HL-60 (cell line): ENCODE data around the gene CLIC4.

ENCODE experiments used
- DNase-seq, 2 experiments: peaks; one replicate each; pipeline ENCODE4 v3.0.0-alpha.2; 2010 to 2020; ENCODE audit warnings: low read depth in 1 of 2, low spot score in 1 of 2
- H3K27ac ChIP-seq: fragments of 250-450 bp; sonication (Bioruptor Pico); replicated peaks from 2 replicates; pipeline ENCODE4 v1.5.1; 2020; ENCODE audit warnings: mild to moderate bottlenecking, moderate library complexity
- H3K27me3 ChIP-seq: fragments of 250-450 bp; sonication (Bioruptor Pico); 2 replicates; pipeline ENCODE4 v1.5.1; 2021; ENCODE audit warnings: mild to moderate bottlenecking, moderate library complexity; ENCODE audit not compliant: insufficient read depth, poor library complexity, severe bottlenecking
- H3K4me3 ChIP-seq: replicated peaks from 2 replicates; pipeline ENCODE4 v1.5.1; 2011; ENCODE audit warnings: mild to moderate bottlenecking, control low read depth, low read length; ENCODE audit not compliant: insufficient read depth
- GABPA ChIP-seq: IDR thresholded peaks from 2 replicates; pipeline ENCODE4 v1.6.1; 2012; ENCODE audit warnings: low read depth
- POLR2AphosphoS5 ChIP-seq: IDR thresholded peaks from 2 replicates; pipeline ENCODE4 v1.6.1; 2012; ENCODE audit warnings: low read depth
- SPI1 ChIP-seq: IDR thresholded peaks from 2 replicates; pipeline ENCODE4 v1.6.1; 2012; ENCODE audit warnings: low read depth, mild to moderate bottlenecking, borderline replicate concordance
- TF ChIP-seq, protein P1 (sequence below): IDR thresholded peaks from one replicate; pipeline ENCODE4 v1.5.1; 2011; ENCODE audit warnings: low read length, control low read depth, inconsistent platforms; ENCODE audit not compliant: insufficient read depth
- TF ChIP-seq, protein P2 (sequence below): IDR thresholded peaks from 2 replicates; pipeline ENCODE4 v1.6.1; 2012; ENCODE audit warnings: low read depth; ENCODE audit not compliant: insufficient replicate concordance

The CLIC4 gene

DNA sequence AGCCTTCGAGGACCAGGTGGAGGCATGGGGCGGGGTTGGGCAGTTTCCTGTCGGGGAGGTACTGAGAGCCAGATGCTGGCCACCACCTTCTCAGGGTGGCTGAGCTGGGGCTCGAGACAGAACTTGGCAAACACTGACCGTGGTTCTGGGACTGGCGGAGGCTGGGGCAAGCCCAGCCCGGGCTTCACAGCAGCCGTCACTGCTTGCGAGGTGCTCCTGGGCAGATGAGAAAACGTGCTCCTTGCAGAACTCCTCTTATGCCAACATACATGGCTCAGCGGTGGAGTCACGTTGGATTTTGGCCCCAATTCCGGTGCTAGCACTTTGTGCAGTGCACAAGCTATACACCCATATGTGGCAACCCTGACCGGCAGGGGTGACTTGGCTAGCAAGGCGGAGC lies 115.6 kb downstream of the CLIC4 start:
- Histone ChIP-seq H3K27me3 (no peaks in the 10 kb centered on the region), H3K4me3 (no peak overlapping the region), H3K27ac (no peak overlapping the region)
- TF ChIP-seq POLR2AphosphoS5 (no peak), GABPA (no peak), SPI1 (no peak)
- TF ChIP-seq, protein P1, sequence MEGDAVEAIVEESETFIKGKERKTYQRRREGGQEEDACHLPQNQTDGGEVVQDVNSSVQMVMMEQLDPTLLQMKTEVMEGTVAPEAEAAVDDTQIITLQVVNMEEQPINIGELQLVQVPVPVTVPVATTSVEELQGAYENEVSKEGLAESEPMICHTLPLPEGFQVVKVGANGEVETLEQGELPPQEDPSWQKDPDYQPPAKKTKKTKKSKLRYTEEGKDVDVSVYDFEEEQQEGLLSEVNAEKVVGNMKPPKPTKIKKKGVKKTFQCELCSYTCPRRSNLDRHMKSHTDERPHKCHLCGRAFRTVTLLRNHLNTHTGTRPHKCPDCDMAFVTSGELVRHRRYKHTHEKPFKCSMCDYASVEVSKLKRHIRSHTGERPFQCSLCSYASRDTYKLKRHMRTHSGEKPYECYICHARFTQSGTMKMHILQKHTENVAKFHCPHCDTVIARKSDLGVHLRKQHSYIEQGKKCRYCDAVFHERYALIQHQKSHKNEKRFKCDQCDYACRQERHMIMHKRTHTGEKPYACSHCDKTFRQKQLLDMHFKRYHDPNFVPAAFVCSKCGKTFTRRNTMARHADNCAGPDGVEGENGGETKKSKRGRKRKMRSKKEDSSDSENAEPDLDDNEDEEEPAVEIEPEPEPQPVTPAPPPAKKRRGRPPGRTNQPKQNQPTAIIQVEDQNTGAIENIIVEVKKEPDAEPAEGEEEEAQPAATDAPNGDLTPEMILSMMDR: no peak
- TF ChIP-seq, protein P2, sequence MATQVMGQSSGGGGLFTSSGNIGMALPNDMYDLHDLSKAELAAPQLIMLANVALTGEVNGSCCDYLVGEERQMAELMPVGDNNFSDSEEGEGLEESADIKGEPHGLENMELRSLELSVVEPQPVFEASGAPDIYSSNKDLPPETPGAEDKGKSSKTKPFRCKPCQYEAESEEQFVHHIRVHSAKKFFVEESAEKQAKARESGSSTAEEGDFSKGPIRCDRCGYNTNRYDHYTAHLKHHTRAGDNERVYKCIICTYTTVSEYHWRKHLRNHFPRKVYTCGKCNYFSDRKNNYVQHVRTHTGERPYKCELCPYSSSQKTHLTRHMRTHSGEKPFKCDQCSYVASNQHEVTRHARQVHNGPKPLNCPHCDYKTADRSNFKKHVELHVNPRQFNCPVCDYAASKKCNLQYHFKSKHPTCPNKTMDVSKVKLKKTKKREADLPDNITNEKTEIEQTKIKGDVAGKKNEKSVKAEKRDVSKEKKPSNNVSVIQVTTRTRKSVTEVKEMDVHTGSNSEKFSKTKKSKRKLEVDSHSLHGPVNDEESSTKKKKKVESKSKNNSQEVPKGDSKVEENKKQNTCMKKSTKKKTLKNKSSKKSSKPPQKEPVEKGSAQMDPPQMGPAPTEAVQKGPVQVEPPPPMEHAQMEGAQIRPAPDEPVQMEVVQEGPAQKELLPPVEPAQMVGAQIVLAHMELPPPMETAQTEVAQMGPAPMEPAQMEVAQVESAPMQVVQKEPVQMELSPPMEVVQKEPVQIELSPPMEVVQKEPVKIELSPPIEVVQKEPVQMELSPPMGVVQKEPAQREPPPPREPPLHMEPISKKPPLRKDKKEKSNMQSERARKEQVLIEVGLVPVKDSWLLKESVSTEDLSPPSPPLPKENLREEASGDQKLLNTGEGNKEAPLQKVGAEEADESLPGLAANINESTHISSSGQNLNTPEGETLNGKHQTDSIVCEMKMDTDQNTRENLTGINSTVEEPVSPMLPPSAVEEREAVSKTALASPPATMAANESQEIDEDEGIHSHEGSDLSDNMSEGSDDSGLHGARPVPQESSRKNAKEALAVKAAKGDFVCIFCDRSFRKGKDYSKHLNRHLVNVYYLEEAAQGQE: no peak
- no peak for DNase-seq

DNA sequence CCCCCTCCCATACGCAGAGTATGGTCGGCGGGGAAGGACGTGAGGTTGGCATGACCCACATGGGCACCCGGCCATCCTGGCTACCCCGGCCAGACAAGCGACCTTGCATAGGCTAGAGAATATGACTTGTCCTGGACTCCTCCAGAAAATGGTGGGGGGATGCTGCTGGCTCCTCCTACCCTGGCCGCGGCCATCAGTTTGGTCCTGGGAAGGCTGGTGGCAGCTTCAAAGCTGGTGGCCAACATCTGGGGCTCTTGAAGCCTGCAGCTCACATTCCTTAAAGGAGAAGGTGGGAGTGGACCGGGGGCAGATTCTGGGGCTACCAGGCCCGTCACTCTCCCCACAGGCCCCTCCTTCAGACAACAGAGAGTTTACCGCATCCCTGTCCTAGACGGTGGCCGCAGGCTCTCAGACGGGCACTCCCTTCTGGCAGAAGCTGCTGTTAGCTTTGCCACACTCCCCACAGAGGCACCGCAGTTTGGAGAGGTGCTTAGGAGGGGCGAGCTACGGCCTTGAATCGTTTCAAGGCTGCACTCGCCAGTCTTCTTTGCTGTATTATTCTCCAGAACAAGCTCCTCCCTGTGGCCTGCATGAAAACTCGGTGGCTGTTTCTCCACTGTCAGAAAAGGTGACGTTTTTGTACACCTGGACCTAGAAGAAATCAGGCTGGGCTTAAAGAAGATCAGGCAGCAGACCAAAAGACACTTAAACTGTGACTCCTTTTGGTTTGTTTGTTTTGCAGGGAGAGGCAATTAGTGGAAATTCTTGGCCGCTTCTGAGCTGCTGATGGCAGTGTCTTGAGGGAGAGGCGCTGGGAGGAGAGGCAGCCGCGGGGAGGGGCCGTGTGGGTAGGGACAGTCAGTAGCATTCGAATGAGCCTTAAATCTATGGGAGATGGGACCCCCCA lies 116.8 kb downstream of the CLIC4 start:
- no peak for DNase-seq
- H3K27me3 ChIP-seq: no peaks in the 10 kb centered on the region
- H3K27ac ChIP-seq: no peak overlapping the region
- H3K4me3 ChIP-seq: no peak overlapping the region
- TF ChIP-seq SPI1: no peak

DNA sequence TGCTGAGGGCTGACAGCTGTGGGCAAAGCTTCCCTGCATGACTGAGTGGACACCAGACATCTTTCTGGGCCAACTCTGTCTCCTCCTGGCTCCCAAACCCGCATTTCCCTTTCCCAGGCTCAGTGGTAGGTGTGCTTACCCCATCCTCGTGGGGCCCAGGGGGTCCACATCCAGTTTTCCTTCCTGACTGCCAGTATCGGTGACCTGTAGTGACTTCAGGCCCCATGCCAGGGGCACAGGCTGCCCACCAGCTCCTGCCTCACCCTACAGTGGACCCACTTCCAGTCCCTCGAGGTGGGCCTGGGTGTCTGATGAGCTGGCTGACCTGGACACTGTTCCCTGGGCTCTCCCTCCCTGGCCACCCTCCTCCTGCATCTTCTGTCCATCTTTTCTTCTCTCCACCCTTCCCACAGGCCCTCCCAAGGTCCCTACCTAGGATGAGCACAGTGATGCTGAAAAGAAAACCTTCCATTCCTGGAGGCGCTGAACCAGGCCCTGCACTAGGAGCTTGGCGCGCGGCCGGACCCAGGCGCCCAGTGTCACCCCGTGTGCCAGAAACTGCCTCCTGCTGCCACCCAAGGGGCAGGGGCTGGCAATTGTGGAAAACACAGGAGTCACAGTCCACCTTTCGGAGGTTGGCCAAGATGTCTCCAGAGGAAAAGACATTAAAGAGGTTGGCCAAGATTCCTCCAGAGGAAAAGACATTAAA lies 117.7 kb downstream of the CLIC4 start:
- TF ChIP-seq, protein P1: no peak
- TF ChIP-seq SPI1 (no peak), POLR2AphosphoS5 (no peak), GABPA (no peak)
- TF ChIP-seq, protein P2: no peak

DNA sequence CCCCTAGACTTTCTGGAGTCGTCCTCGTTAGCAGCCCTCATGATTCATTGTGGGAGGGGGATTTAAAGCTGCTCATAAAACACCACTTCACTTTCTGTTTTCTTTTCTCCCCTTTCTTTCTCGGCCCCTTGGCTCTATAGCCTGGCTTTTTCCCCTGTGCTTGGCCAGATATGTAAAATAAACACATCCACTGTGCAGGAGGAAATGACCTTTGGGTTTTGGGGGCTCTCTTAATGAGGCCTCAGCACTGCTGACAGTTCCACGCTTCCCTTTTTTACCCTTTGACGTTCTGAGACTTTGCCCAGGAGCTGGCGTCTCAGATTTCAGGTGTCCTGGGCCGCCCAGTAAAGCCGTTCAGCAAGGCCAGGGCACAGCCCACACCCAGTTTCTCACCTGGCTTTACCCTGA lies 119.1 kb downstream of the CLIC4 start:
- no peak overlapping the region for H3K4me3 ChIP-seq
- no peak overlapping the region for H3K27ac ChIP-seq
- DNase-seq: no peak
- peak; percentile 68 for TF ChIP-seq SPI1
- TF ChIP-seq, protein P1: no peak
- H3K27me3 ChIP-seq: no peaks in the 10 kb centered on the region

More for the DNA sequence above, 117.7 kb downstream of the CLIC4 start:
- DNase-seq: no peak
- Histone ChIP-seq H3K4me3 (no peak overlapping the region), H3K27me3 (no peaks in the 10 kb centered on the region), H3K27ac (no peak overlapping the region)
